ENCODE data around the gene B3GAT1.

- TF ChIP-seq SUZ12 (IDR thresholded peaks at IDR 0.05; ENCODE audit: extremely low read depth, insufficient read depth, insufficient read length) (no peak), ZNF274 (IDR thresholded peaks at IDR 0.05; ENCODE audit: low read depth, low read length) (no peak), YY1 (IDR thresholded peaks at IDR 0.05; ENCODE audit: insufficient read depth, insufficient read length) (no peak)
Observed at GRCh38 chr11:134359646-134360045, 52.4 kb downstream of the B3GAT1 start.

Data from NT2/D1 (cell line).